GM04504 (cell line): ENCODE results near the gene DCAF15.
"Not testable (repeated sequence)": the region's sequence is repeated elsewhere in the genome, so short reads cannot be mapped to it uniquely, and the experiment has no call there.

ENCODE experiments used
- DNase-seq: peaks from one replicate; pipeline ENCODE4 v3.0.0-alpha.2; 2012; ENCODE audit warnings: low read depth

Gene DCAF15

GRCh38 chr19:13959962-13960862, 7.9 kb downstream of the DCAF15 start:
- no peak for DNase-seq

- no peak for DNase-seq
Observed at GRCh38 chr19:13960863-13961784, 8.8 kb downstream of the DCAF15 start.

- no peak for DNase-seq
Observed at GRCh38 chr19:13961826-13962698, 9.8 kb downstream of the DCAF15 start.

DNA sequence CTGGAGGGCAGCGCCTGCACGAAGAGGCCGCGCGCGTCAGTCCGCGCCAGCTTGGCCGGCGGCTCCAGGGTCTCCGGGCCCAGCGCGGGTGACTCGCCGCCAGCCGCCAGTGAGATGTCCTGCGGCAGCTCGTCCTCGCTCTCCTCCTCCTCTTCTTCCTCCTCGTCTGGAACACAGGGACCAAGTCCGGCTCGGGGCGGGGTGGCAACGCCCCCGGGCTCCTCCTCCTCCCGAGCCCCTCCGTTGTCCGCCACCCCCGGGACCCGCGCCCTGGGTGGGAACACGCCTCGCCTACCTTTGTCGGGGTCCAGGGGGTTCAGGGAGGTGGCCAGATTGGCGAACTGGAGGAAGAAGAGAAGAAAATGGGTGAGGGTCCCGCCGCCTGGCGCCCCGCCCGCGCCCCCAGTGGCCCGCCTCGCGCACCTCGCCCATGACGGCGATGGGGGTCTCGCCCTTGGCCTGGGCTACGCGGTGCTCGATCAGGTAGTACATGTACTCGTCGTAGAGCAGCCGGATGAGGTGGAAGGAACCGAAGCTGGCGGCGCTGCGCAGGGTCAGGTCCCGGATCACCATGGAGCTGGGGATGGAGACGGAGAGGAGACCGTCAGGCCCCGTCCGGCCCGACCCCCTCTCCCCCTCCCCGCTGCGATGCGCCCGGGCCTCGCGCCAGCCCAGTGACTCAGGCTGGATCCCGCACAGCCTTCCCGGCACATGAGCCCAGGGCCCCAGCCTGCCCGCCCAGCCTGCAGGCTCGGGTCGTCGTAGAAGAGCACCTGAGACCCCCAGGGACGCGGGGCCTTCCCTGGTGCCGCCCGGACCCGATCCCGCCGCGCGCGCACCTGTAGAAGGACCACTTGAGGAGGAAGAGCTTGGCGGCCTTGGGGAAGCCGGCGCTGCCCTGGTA, 10.6 kb downstream of the DCAF15 start:
- no peak for DNase-seq

DNA sequence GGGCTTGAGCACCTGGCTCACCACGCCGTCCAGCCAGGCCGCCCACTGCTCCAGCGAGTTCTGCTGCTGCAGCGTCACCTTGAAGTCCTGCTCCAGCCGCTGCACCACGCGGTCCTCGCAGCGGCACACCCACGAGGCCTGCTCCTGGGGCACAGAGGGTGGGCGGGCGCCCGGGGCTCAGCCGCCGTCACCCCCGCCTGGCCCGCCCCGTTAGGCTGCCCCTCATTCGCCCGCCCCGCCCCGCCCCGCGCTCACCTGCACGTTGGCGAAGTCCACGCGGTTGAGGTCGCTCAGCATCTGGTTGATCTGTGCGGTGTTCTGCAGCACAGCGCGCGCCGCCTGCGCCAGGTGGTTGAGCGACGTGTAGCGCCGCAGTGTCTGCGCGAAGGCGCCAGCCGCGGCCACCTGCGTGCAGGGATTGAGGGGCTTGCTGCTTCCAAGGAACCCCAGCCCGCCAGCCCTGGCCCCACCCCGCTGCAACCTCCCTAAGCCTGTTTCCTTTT, 11.3 kb downstream of the DCAF15 start:
- DNase-seq = no peak

GRCh38 chr19:13964776-13965175, 12.5 kb downstream of the DCAF15 start:
- DNase-seq = no peak

DNA sequence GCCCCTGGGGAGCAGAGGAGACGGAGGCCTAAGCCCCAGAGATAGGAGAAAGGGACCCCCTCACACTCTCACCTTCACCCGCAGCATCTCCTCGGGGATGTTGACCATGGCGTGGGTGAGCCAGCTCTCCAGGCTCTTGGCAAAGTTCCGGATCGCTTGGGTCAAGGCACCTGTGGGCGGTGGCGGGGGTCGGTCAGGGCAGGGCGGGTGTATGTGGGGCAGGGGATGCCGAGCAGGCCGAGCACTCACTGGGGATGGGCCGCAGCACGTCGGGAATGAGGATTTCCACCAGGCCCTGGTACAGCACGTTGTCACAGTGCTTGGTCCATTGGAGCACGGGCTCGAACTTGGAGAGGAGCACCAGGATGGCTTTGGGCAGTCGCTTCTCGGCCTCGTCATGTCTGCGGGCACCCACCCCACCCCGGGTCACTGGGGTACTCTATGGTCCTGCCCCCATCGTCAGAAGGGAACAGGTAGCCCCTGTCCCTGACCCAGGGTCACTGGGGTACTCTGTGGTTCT, 13.1 kb downstream of the DCAF15 start:
- DNase-seq = no peak

DNA sequence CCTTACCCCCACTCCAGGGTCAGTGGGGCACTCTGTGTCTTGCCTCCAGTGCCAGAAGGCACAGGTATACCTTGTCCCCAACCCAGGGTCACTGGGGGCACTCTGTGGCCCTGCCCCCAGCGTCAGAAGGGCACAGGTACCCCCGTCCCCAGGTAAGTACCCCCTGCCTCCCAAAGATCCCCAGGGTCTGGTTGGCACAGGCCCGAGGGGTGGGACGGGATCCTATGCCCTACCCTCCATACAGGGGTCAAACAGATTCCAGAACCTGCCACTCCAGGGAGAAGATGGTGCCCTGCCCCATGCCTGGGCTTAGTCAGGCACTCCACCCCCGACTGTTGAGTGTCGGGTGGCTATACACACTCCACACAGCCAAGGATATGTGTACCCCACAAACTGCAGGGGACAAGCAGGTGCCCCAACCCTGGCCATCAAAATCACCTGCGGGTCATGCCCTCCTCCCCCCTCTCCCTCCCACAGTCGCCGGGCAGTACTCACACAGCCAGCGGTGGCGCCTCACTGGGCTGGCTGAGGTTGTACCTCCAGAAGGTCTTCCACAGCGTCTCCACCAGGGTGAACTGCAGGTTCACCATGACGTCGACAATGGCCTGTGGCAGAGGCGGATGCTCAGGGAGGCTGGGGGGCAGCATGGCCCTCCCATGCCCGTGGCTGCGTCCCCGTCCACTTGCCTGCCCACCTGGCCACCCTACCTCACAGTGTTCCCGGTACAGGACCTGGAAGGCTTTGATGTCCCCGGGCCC, 13.8 kb downstream of the DCAF15 start:
- DNase-seq = no peak

GRCh38 chr19:13966684-13967128, 14.4 kb downstream of the DCAF15 start:
- DNase-seq = no peak

DNA sequence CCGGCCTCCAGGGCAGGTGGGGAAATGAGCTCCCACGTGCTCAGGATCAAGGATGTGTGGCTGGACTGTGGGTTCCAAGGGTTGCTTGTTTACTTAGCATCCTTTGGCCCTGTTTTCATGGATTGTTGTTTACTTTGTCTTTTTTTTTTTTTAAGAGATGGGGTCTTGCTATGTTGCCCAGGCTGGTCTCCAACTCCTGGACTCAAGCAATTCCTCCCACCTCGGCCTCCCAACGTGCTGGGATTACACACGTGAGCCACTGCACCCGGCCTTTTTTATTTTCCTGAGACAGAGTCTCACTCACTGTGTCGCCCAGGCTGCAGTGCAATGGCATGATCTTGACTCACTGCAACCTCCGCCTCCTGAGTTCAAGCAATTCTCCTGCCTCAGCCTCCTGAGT, 14.9 kb downstream of the DCAF15 start:
- not testable (repeated sequence) for DNase-seq

- no peak for DNase-seq
Observed at GRCh38 chr19:13968383-13968935, 16.1 kb downstream of the DCAF15 start.

DNA sequence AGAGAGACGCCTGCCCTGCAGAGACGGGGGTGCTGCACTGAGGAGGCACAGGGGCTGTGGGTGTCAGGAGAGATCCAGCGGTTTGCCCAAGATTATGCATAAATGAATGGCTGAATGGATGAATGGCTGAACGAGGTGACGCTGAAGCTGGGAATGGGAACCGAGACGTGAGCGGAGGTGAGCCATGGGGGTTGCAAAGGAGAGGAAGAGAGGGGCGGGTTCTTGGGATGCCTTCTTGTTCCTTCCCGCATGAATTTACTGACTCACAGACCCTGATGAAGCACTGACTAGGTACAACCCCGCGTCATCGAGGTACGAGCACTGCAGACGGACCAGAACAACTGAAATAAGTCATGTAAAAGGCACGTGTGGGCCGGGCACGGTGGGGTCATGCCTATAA, 16.7 kb downstream of the DCAF15 start:
- DNase-seq = no peak

DNA sequence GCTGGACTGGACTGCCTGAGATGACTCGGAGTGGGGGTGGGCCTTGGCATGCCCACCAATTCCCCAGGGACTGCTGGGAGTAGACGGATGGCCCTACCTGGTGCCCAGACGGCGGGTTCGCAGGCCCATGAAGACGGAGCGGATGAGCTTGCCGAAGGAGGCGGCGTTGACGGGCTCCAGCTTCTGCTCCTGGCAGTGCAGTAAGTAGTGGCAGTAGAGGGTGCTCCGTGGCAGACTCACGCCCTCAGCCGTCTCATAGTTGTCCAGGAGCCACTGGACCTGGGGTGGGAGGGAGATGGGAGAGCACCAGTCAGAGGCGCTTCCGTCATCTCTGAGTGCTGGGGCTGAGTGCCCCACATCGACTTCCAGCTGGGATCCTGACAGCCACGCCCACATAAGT, 17.6 kb downstream of the DCAF15 start:
- no peak for DNase-seq

- DNase-seq = not testable (repeated sequence)
Observed at GRCh38 chr19:13971868-13972267, 19.6 kb downstream of the DCAF15 start.

- DNase-seq = no peak
Observed at GRCh38 chr19:13972368-13973155, 20.3 kb downstream of the DCAF15 start.

GRCh38 chr19:13973479-13973878, 21.2 kb downstream of the DCAF15 start:
- not testable (repeated sequence) for DNase-seq

- DNase-seq = no peak
Observed at GRCh38 chr19:13974073-13974472, 21.8 kb downstream of the DCAF15 start.

GRCh38 chr19:13975870-13976269, 23.6 kb downstream of the DCAF15 start:
- no peak for DNase-seq
